ENCODE measurements around the gene CGB3.
"Not testable (repeated sequence)": the region's sequence is repeated elsewhere in the genome, so short reads cannot be mapped to it uniquely, and the experiment has no call there.

GRCh38 chr19:49039736-49040135 lies 15.6 kb upstream of the CGB3 start:
- TF ChIP-seq CTCF, POLR2A (IDR thresholded peaks at IDR 0.05): not testable (repeated sequence)

All from lower leg skin (tissue), 3 donors.